A549 (cell line): ENCODE data around the gene GTF2IRD1. TPM values are rescaled to one million over a fixed set of nuclear protein-coding genes. Genes with fewer than 3 reads are reported as not detected.
"Not testable (repeated sequence)": the region's sequence is repeated elsewhere in the genome, so short reads cannot be mapped to it uniquely, and the experiment has no call there.

ENCODE experiments used
- ATAC-seq, 2 experiments: fragments of 200-7000 bp in 1 of 2; fragments of >200 bp in 1 of 2; cut with Nextera tagmentation in 1 of 2; cut with Tn5 transposase in 1 of 2; 3 replicates each; pipeline versions ENCODE4 v1.8.0 to v1.9.1; 2018 to 2020; ENCODE audit warnings: mild to moderate bottlenecking in 1 of 2, moderate library complexity in 1 of 2
- CTCF ChIA-PET: fragments of 300-600 bp; sonication (Branson Sonifier 250); formaldehyde crosslinking; extraction: SDS; loops from one replicate; lab custom pipeline; 2021; ENCODE audit warnings: antibody characterized with exemption, inconsistent platforms; lab: Yijun Ruan, JAX
- POLR2A ChIA-PET: fragments of 350-600 bp; formaldehyde crosslinking; extraction: SDS; loops from one replicate; lab custom pipeline; 2021; ENCODE audit warnings: antibody characterized with exemption, inconsistent platforms; lab: Yijun Ruan, JAX
- DNase-seq, 2 experiments: peaks; one replicate each; pipeline versions ENCODE4 v3.0.0 to v3.0.0-alpha.2; 2011 to 2016; ENCODE audit warnings: low read depth in 1 of 2, low spot score in 1 of 2
- FAIRE-seq: peaks from 2 replicates; lab custom pipeline; 2011; peaks lifted over from hg19 to GRCh38; lab: Jason Lieb, UNC
- H3K27ac ChIP-seq, 2 experiments: fragments of >200 bp; sonication (Bioruptor Twin); formaldehyde crosslinking; 3 replicates each; pipeline ENCODE4 v1.5.1; 2016 to 2017
- H3K4me1 ChIP-seq: fragments of >200 bp; sonication (Bioruptor Twin); formaldehyde crosslinking; 3 replicates; pipeline ENCODE4 v1.6.1; 2016
- H3K4me2 ChIP-seq: fragments of >200 bp; sonication (Bioruptor Twin); formaldehyde crosslinking; 3 replicates; pipeline ENCODE4 v1.6.1; 2016
- H3K4me3 ChIP-seq: fragments of >200 bp; sonication (Bioruptor Twin); formaldehyde crosslinking; 3 replicates; pipeline ENCODE4 v1.5.1; 2016
- H3K9me3 ChIP-seq: fragments of >200 bp; sonication (Bioruptor Twin); formaldehyde crosslinking; 3 replicates; pipeline ENCODE4 v1.6.1; 2016
- ATOH8 ChIP-seq: fragments of 250-450 bp; sonication (Bioruptor Pico); IDR thresholded peaks from 2 replicates; pipeline ENCODE4 v1.5.0; 2020; ENCODE audit warnings: low read depth, mild to moderate bottlenecking, moderate library complexity
- CTCF ChIP-seq: fragments of >200 bp; sonication (Bioruptor Twin); formaldehyde crosslinking; IDR thresholded peaks from 3 replicates; pipeline ENCODE4 v1.5.1; 2016
- E2F6 ChIP-seq: IDR thresholded peaks from 2 replicates; pipeline ENCODE4 v1.6.1; 2012; ENCODE audit warnings: low read depth, borderline replicate concordance
- FOSL2 ChIP-seq, 2 experiments: fragments of 450-650 bp in 1 of 2; fragments of >200 bp in 1 of 2; sonication (Bioruptor Twin) in 1 of 2; formaldehyde crosslinking; IDR thresholded peaks; 2 replicates each; pipeline versions ENCODE4 v1.5.0 to v1.6.1; 2016 to 2020; ENCODE audit warnings: mild to moderate bottlenecking in 1 of 2, moderate library complexity in 1 of 2
- HOXB5 ChIP-seq: fragments of 250-450 bp; sonication (Bioruptor Pico); IDR thresholded peaks from 2 replicates; pipeline ENCODE4 v1.5.0; 2020; ENCODE audit warnings: mild to moderate bottlenecking, moderate library complexity
- RARB ChIP-seq: fragments of 250-450 bp; sonication (Bioruptor Pico); IDR thresholded peaks from 2 replicates; pipeline ENCODE4 v1.8.0; 2021; ENCODE audit warnings: mild to moderate bottlenecking, moderate library complexity
- RNF2 ChIP-seq: fragments of 200-600 bp; sonication (generic); IDR thresholded peaks from 2 replicates; pipeline ENCODE4 v1.6.1; 2016; ENCODE audit warnings: low read depth, mild to moderate bottlenecking, antibody characterized with exemption, moderate library complexity, borderline replicate concordance
- TFCP2L1 ChIP-seq: fragments of 250-450 bp; sonication (Bioruptor Pico); IDR thresholded peaks from 2 replicates; pipeline ENCODE4 v1.5.0; 2021; ENCODE audit warnings: mild to moderate bottlenecking
- ZC3H11A ChIP-seq: fragments of 450-650 bp; IDR thresholded peaks from 2 replicates; pipeline ENCODE4 v1.6.1; 2014; ENCODE audit warnings: antibody characterized with exemption, mild to moderate bottlenecking
- ZFP36 ChIP-seq: fragments of 450-650 bp; IDR thresholded peaks from 2 replicates; pipeline ENCODE4 v1.6.1; 2014; ENCODE audit warnings: borderline replicate concordance; ENCODE audit not compliant: partially characterized antibody
- ZNF302 ChIP-seq: fragments of 250-450 bp; sonication (Bioruptor Pico); IDR thresholded peaks from 2 replicates; pipeline ENCODE4 v1.9.0; 2021; ENCODE audit warnings: inconsistent platforms, mild to moderate bottlenecking, moderate library complexity
- ZSCAN20 ChIP-seq: fragments of 250-450 bp; sonication (Bioruptor Pico); IDR thresholded peaks from 2 replicates; pipeline ENCODE4 v1.8.0; 2022; ENCODE audit warnings: mild to moderate bottlenecking, moderate library complexity
- WGBS: methylation state at CpG from one replicate; pipeline ENCODE4 v1.1.6; 2017; ENCODE audit errors: missing lambda C conversion rate; 5-methylcytosine and 5-hydroxymethylcytosine counted together
- polyA plus RNA-seq, 4 experiments: library from polyadenylated mRNA; depleted of rRNA in 3 of 4; stranded (reverse); fragments of >200 nt; fragmentation: RNase III in 1 of 4; extraction: RNeasy Plus Mini Kit Qiagen cat#74134 plus additional on column Dnase treatment in 1 of 4; gene quantifications; 2 replicates in 3 of 4; 3 replicates in 1 of 4; pipeline ENCODE4 v1.2.3, GENCODE V29; 2011 to 2017

Gene GTF2IRD1
- polyA plus RNA-seq, 2 of the 4 experiments (the other 2 are of a cell fraction) = 19.9 to 20.5 TPM

GRCh38 chr7:74527842-74528241, 74.1 kb downstream of the GTF2IRD1 start:
- CTCF ChIA-PET = interaction anchor here (0.6 to 1.6 kb wide), 5 partner anchors 9 to 79 kb away, joined by 3 to 5 read pairs (median 3); no protein-coding TSS in a partner anchor

GRCh38 chr7:74528773-74529172, 75.1 kb downstream of the GTF2IRD1 start:
- H3K27ac ChIP-seq, DNase-seq, ATAC-seq, FAIRE-seq, POLR2A ChIA-PET, H3K9me3 ChIP-seq, CTCF ChIA-PET, H3K4me2 ChIP-seq, H3K4me1 ChIP-seq, H3K4me3 ChIP-seq: not testable (repeated sequence)
- 92% methylated on average over 6 of the region's 7 CpGs for WGBS

More at GRCh38 chr7:74527842-74528241, 74.1 kb downstream of the GTF2IRD1 start:
- 90% methylated on average over 7 of the region's 7 CpGs for WGBS
- Histone ChIP-seq H3K4me1 (no peaks in the 10 kb centered on the region), H3K9me3 (no peaks in the 10 kb centered on the region), H3K4me3 (no peak overlapping the region), H3K4me2 (no peak overlapping the region), H3K27ac (no peak overlapping the region)
- DNase-seq (no peak), ATAC-seq (no peak), FAIRE-seq (no peak)
- TF ChIP-seq ZC3H11A = no peak
- TF ChIP-seq FOSL2 (IDR thresholded peaks at IDR 0.05) = no peak
- no peak for TF ChIP-seq FOSL2 (CRISPR knock-in tag; IDR thresholded peaks at IDR 0.05)
- no peak for TF ChIP-seq RNF2
- no peak for TF ChIP-seq ZFP36
- no peak for TF ChIP-seq CTCF
- no peak for TF ChIP-seq ZNF302 (CRISPR knock-in tag)
- TF ChIP-seq E2F6 = no peak
- POLR2A ChIA-PET = interaction anchor here (0.5 kb wide), 2 partner anchors 51 to 111 kb away, joined by 3 to 4 read pairs; no protein-coding TSS in a partner anchor

GRCh38 chr7:74535951-74536356, 82.2 kb downstream of the GTF2IRD1 start:
- FAIRE-seq (no peak), ATAC-seq (peak in 1 of 2 experiments; percentile 21; a peak in 2 of 6 replicates), DNase-seq (no peak)
- TF ChIP-seq ATOH8 (CRISPR knock-in tag) (no peak), ZSCAN20 (CRISPR knock-in tag) (no peak), RARB (no peak), HOXB5 (CRISPR knock-in tag) (no peak), TFCP2L1 (no peak), CTCF (no peak)
- no peak overlapping the region for H3K4me3 ChIP-seq
- H3K9me3 ChIP-seq = no peaks in the 10 kb centered on the region
- no peaks in the 10 kb centered on the region for H3K4me1 ChIP-seq
- ChIA-PET POLR2A (no interaction called here), CTCF (interaction anchor here (1.1 to 1.2 kb wide), 2 partner anchors 10 to 131 kb away, joined by 3 read pairs; no protein-coding TSS in a partner anchor)
- peak overlapping the region in 1 of 2 experiments; percentile 37; a peak in 1 of 6 replicates for H3K27ac ChIP-seq
- WGBS = 60% methylated on average over 4 of the region's 13 CpGs
- no peak overlapping the region for H3K4me2 ChIP-seq
